GM18517 (cell line): Measurements from ENCODE around the gene GDA.
"Not testable (repeated sequence)": the region's sequence is repeated elsewhere in the genome, so short reads cannot be mapped to it uniquely, and the experiment has no call there.

Experiments used
- ATAC-seq: cut with Tn5 transposase; IDR thresholded peaks from one replicate; pipeline ENCODE4 v1.9.1; 2021; ENCODE audit warnings: mild to moderate bottlenecking, moderate library complexity; ENCODE audit not compliant: unreplicated experiment

The GDA gene

DNA sequence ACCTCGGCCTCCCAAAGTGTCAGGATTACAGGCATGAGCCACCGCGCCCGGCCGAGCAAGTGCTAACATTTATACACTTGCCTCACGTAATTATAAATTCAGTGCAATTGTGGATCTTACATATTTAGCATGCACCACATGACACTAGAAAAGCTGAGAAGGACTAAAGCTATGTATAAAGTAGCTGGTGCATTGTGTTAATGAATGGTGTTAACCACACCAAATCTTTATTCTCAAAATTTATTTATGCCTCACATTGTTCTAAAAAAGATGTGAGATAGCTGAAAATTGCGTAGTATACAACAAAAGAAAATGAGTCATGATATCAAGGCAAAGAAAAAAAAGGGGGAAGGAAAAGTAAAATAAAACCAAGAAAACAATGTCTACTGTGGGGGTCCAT is 54.8 kb downstream of the GDA start:
- no peak for ATAC-seq

- peak; percentile 83 for ATAC-seq
Observed at GRCh38 chr9:72205513-72205912, 56.3 kb downstream of the GDA start.

- peak; percentile 67 for ATAC-seq
Observed at GRCh38 chr9:72207278-72207677, 58.0 kb downstream of the GDA start.

DNA sequence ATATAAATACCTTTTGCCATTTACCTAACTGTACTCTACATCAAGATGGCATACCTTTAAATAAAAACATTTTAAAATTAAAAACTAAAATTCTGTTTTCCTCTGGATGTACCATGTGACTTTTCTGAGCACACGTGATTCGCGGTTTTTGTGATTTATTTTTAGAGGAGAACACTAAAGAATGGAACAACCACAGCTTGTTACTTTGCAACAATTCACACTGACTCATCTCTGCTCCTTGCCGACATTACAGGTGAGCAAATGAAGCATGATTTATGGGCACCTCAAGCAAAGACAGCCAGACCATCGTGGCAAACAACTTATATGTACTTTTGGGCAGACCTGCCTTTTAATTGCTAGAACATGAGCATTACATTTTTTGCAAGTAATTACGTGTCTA is 61.3 kb downstream of the GDA start:
- ATAC-seq: no peak

GRCh38 chr9:72211047-72211446 is 61.8 kb downstream of the GDA start:
- no peak for ATAC-seq

DNA sequence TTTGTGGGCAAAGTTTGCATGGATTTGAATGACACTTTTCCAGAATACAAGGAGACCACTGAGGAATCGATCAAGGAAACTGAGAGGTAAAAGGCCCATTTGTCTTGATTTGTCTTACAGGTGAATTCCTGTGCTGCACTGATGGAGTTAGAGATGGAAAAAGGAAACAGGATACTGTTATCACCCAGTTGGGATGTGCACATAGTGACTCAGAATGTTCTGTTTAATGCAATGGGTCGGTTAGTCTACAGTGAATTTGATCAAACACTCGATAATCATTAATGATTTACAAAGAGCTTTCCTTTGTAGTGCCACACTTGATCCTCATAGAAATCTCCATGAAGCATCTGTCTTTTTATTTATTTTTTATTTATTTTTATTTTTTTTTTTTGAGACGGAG is 64.7 kb downstream of the GDA start:
- ATAC-seq: no peak

- ATAC-seq: no peak
Observed at GRCh38 chr9:72217306-72217842, 68.1 kb downstream of the GDA start.

- no peak for ATAC-seq
Observed at GRCh38 chr9:72220589-72220988, 71.3 kb downstream of the GDA start.

GRCh38 chr9:72226146-72226812 is 77.0 kb downstream of the GDA start:
- ATAC-seq: no peak

GRCh38 chr9:72228282-72228681 is 79.0 kb downstream of the GDA start:
- ATAC-seq: no peak

GRCh38 chr9:72232778-72233177 is 83.5 kb downstream of the GDA start:
- ATAC-seq: no peak

DNA sequence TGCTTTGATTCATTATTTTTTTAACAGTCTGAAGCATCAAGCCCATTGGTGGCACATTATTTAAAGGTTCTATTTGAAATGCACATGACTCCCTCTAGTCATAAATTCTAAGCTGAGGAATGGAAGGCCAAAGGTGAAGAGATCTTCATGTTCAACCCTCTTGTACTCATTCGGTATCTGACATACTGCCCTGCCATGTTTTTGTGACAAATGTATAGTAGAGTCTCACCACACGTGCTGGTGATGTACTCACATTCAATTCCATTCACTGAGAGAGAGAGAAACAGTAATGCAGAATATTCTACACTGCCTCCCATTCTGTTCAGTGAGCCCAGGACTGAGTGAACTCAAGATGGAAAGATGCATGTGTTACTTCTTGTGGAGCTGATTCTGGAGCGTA is 98.3 kb downstream of the GDA start:
- ATAC-seq: no peak

GRCh38 chr9:72251589-72251988 is 102.3 kb downstream of the GDA start:
- ATAC-seq: no peak

GRCh38 chr9:72254901-72255545 is 105.8 kb downstream of the GDA start:
- no peak for ATAC-seq

DNA sequence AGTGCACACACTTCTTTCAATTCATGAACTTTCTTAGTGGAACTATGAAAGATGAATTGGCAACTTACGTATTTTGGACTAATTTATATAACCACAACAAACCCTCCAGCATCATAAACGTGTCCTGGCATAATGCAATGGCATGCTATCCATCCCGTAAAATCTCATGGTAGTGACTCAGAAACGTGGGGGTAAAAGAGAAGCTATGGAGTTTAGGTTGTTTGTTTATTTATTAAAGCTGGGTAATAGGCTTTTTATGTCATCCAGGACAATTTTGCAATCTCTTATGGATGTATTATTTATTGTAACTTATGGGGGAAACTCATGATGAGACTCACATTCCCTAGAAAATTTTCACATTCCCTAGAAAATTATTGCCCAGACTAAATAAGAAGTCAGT is 106.3 kb downstream of the GDA start:
- no peak for ATAC-seq

DNA sequence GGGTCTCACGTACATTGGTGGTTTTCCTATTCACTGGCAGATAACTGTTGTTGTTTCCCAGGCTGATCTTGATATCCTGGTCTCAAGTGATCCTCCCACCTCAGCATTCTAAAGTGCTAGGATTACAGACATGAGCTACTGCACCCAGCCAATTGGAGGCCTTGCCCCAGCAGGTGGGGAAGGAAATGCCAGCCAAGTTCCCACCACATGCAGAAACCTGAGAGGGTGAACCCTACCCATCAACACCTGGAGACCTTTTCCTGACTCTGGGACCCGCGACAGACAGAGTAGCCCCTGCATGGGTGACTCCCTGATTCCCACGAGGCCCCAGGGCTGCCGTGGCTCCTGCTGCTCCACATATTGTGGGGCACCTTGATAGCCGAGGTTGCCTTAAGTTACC is 107.7 kb downstream of the GDA start:
- no peak for ATAC-seq

- ATAC-seq: no peak
Observed at GRCh38 chr9:72257814-72258213, 108.6 kb downstream of the GDA start.

DNA sequence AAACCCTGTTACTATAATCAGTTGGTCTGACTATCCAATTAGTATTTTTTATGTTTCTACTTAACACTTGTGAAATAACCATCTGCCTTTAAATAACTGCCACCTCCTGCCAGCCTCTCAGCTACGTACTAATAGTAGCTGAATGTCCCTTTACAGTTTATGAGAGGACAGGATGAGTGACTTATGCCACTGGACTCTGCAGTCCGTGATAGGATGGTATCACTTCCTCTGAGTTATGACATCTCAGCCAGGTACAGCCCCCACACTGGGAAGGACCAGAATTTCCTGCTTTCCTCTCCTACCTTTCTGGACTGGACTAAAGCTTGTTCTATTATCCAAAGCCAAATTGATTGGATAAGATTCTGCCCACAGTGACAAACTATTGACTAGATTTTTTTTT is 112.8 kb downstream of the GDA start:
- ATAC-seq: no peak

DNA sequence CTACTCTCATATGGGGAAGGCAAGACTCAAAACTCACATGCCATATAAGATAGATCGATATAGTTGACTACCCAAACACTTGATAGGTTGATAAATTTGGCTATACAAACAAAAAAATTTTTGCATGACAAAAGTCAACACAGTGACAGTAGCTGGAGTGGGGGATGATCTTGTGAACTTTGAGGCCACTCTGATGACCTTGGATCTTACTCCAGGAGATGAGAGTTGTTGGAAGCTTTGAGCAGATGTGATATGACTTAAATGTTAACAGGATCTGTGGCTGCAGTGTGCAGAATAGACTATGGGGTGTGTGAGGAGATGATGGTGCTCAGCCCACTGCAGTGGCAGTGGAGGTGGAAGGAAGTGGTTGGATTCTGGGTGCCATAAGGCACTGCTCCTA is 114.3 kb downstream of the GDA start:
- ATAC-seq: no peak

GRCh38 chr9:72268961-72269360 is 119.7 kb downstream of the GDA start:
- no peak for ATAC-seq

DNA sequence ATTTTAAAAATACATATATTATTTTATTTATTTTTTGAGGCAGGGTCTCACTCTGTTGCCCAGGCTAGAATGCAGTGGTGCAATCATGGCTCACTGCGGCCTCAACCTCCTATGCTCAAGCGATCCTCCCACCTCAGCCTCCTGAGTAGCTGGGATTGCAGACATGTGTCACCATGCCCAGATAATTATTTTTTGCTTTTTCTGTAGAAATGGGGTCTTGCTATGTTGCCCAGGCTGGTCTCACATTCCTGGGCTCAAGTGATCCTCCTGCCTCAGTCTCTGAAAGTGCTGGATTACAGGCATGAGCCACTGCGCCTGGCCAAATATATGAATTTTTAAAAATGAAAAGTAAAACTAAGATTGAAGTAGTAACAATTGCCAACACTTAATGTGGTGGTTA is 121.1 kb downstream of the GDA start:
- ATAC-seq: not testable (repeated sequence)

DNA sequence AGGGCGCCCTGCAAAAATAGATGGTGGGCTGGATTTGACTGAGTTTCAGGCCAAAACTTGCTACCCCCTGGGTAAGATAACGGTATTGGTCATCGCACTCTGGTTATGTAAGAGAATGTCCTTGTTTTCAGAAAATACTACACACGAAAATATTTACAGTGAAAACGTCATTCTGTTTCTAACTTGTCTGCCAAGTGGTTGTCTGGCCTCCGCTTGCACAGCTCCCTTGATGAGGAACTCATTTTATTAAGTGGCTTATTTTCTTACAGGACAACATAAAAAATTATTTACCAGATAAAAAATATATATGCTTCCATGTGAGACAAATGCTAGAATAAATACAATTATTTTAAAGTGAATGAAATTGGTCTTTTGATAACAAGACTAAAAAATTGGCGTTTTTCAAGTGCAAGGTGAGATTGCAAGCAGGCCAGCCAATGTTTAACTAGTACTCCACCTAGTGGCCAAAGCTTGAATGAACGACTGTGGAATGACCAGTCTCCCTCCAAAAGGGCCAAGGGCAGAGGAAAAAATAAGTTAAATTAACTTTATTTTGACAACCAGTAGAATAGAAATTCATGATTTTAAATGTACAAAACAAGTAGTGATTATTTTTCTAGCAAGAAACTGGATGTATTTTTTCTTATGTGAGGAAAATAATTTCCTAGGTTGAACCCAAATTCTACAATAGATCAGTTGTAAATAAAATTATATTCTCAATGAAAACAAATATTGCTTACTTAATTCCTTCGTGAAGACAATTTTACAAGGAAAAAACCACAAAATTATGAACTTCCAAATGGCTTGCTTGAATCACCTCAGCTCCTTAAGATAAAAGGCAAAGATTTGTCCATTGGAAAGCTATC is 122.6 kb downstream of the GDA start:
- ATAC-seq: peak; percentile 47
